ENCODE results near the gene ATP6V0D1.

The ATP6V0D1 gene

DNA sequence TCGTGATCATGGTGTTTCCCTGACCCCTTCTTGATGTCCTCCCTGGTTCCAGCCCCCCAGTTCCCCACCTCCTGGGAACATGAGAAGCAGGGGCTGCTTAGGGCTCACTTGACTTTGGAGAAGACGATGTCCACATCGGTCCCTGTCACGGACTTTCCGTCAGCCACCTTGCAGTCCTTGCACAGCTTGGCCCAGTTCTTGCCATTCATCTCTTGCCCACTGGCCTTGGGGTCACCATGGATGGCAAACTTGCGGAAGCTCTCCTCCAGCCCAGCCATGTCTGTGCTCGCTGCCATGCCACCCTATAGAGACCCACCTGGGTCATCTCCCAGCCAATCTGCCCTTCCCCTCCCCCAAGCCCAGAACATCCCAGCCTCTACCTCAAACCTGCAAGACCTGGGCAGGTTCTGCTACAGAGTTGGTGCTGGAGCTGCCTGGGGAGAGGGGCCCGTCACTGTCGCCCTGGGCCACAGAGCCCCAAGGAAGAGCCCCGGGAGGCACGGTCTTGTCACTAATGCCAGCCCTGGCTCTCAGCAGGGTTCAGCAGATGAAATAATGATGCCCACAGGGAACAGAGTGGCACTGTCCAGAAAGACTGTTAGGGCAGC lies 90.0 kb downstream of the ATP6V0D1 start:
- Histone ChIP-seq H3K4me1 (ENCODE audit: control insufficient read depth, insufficient read depth, low read length, unreplicated experiment) (peaks cover 20% of the 10 kb centered on the region), H3K27me3 (ENCODE audit: insufficient read depth, low read length) (peaks cover 9% of the 10 kb centered on the region), H3K79me2 (ENCODE audit: control insufficient read depth, insufficient read depth, low read length, unreplicated experiment) (no peaks in the 10 kb centered on the region), H3K36me3 (ENCODE audit: insufficient read depth, low read length) (no peaks in the 10 kb centered on the region), H3K27ac (ENCODE audit: low read depth, low read length) (no peak overlapping the region), H2AFZ (ENCODE audit: low read length, unreplicated experiment) (no peak overlapping the region), H3K4me3 (ENCODE audit: low read depth, low read length) (no peak overlapping the region)

DNA sequence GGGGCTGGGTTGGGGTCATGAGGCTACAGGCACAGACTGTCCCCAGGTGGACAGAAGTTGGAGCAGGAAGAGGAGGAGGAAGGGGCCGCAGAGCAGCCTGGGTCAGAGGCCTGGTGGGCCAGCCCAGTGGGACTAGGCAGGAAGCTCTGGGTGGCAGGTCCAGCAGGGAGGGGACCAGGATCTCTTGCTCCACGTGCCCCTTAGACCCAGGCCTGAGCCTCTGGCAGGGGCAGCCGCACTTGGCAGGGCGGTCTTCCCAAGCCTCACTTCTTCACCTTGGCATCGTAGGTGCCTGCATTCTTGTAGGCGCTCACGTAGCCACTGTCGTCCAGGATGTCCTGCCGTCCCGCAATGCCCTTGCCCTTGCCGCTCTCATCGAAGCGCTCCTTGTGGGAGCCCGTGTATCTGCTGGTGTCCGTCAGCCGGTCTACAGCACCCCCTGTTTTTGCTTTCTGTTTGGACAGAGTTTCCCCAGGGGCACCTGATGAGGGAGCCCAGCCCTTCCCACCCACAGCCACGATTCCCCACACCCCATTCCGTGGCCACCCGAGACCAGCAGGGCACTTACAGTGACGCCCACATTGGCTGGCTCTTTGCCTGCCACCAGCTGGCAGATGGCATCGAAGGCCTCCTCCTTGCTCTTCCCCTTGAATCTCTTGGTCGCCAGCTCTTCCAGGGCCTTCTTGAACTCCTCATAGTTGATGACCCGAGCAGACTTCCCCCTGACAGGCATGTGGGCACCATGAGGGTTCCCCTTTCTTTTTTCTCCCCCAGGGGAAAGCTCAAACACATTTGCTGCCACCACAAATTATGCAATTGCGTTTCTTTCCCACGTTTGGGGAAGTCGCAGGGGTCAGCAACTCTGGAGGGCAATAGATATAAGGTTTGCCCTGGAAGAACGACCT lies 90.8 kb downstream of the ATP6V0D1 start:
- Histone ChIP-seq H3K36me3 (ENCODE audit: insufficient read depth, low read length) (no peaks in the 10 kb centered on the region), H3K27ac (ENCODE audit: low read depth, low read length) (no peak overlapping the region), H3K4me1 (ENCODE audit: control insufficient read depth, insufficient read depth, low read length, unreplicated experiment) (peaks cover 13% of the 10 kb centered on the region), H3K4me3 (ENCODE audit: low read depth, low read length) (no peak overlapping the region), H2AFZ (ENCODE audit: low read length, unreplicated experiment) (no peak overlapping the region), H3K79me2 (ENCODE audit: control insufficient read depth, insufficient read depth, low read length, unreplicated experiment) (no peaks in the 10 kb centered on the region), H3K27me3 (ENCODE audit: insufficient read depth, low read length) (peaks cover 9% of the 10 kb centered on the region)

DNA sequence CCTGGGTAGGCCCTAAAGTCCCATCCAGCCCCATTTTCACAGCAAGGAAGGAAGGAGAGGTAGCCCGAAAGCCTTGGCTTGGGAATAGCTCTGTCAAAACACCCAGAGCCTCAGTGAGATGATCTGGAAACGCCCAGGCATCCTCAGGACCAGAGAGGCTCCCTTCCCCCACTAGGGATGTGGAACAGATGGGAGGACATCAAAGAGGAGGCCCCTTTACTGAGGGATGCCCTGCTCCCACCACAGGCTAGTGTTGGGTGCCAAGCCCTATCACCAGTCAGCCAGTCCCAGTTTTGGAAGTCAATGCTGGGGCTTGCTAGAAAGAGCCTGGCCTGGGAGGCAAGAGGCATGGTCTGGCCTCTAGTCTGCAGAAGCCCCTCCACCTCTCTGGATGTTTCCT lies 92.4 kb downstream of the ATP6V0D1 start:
- H3K4me1 ChIP-seq (ENCODE audit: control insufficient read depth, insufficient read depth, low read length, unreplicated experiment): peaks cover 13% of the 10 kb centered on the region
- H3K36me3 ChIP-seq (ENCODE audit: insufficient read depth, low read length): no peaks in the 10 kb centered on the region
- H3K79me2 ChIP-seq (ENCODE audit: control insufficient read depth, insufficient read depth, low read length, unreplicated experiment): no peaks in the 10 kb centered on the region

DNA sequence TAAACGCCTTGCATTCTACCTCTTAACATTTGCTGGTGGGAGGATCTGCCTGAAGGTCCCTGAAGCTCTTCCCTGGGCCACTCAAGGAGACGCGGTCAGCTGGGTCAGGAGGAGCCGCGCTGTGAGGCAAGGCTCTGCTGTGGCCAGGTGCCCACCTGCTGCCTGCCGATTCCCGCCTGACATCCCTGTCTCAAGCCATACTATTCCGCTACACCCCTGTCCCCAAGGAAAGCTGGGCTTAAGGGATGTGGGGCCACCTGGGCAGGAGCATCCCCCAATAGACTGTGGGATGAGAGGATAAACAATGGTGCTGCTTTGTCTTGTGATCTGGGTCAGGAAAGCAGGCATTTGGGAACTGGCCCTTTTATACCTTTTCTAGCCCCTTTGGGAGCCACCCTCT lies 92.8 kb downstream of the ATP6V0D1 start:
- Histone ChIP-seq H3K27me3 (ENCODE audit: insufficient read depth, low read length) (no peaks in the 10 kb centered on the region), H3K36me3 (ENCODE audit: insufficient read depth, low read length) (no peaks in the 10 kb centered on the region), H3K27ac (ENCODE audit: low read depth, low read length) (no peak overlapping the region), H3K4me3 (ENCODE audit: low read depth, low read length) (no peak overlapping the region), H3K79me2 (ENCODE audit: control insufficient read depth, insufficient read depth, low read length, unreplicated experiment) (no peaks in the 10 kb centered on the region), H2AFZ (ENCODE audit: low read length, unreplicated experiment) (no peak overlapping the region), H3K4me1 (ENCODE audit: control insufficient read depth, insufficient read depth, low read length, unreplicated experiment) (peaks cover 12% of the 10 kb centered on the region)

More for the DNA sequence above, 92.4 kb downstream of the ATP6V0D1 start:
- peaks cover under 1% of the 10 kb centered on the region; the same call in 1 of the 2 replicates for H3K27me3 ChIP-seq (ENCODE audit: insufficient read depth, low read length)
- no peak overlapping the region for H2AFZ ChIP-seq (ENCODE audit: low read length, unreplicated experiment)
- H3K27ac ChIP-seq (ENCODE audit: low read depth, low read length): no peak overlapping the region
- no peak overlapping the region for H3K4me3 ChIP-seq (ENCODE audit: low read depth, low read length)

All from ACC112 (cell line).